ENCODE data around the gene CAMKV.

DNA sequence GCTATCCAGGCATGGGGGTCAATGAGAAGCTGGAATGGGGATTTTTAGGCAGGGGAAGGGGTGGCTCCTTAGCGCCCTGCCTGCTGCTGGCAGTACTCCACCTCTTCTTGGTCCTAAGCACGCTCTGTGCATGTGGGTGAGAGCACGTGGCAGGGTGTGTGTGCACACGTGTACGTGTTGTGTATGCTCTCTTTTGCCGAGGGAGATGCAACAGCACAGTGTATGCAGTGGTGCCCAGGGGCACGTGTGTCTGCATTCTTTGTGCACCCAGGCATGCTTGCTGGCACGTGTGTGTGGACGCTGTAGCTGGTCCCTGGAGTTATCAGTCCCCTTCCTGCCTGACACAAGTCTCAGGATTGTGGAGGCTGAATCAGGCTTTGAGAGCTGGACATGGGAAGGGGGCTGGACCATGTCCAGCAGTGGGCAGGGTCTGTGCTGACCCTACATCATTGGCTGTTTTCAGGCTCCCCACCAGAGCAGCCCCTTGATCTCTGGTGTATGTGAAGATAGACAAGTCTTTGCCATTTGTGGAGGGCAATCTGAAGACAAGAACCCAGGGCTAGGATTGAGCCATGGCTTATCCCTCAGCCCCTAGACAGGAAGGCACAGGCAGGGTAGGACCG, 1.9 kb upstream of the CAMKV start:
- no peak for TF ChIP-seq POLR2A (IDR thresholded peaks at IDR 0.05)
- no peak for TF ChIP-seq CTCF (IDR thresholded peaks at IDR 0.05)
